PFSK-1 (cell line): ENCODE measurements around the gene OR1M1. TPM values are rescaled to one million over a fixed set of nuclear protein-coding genes. Genes with fewer than 3 reads are reported as not detected.

Experiments
- FOXP2 ChIP-seq: optimal IDR thresholded peaks from 2 replicates; pipeline ENCODE3; 2011; ENCODE audit warnings: borderline replicate concordance, control low read depth, inconsistent platforms; ENCODE audit not compliant: insufficient read depth; ENCODE audit errors: extremely low read length, extremely low read depth
- POLR2AphosphoS5 ChIP-seq: IDR thresholded peaks from 2 replicates; pipeline ENCODE4 v1.6.1; 2012; ENCODE audit warnings: low read depth, mild to moderate bottlenecking, control low read depth, low read length, moderate library complexity
- REST ChIP-seq, 2 experiments: IDR thresholded peaks; 2 replicates each; pipeline versions ENCODE4 v1.6.1 to v1.8.0; 2011 to 2012; ENCODE audit warnings: low read depth in 2 of 2, low read length in 2 of 2, control low read depth in 1 of 2, inconsistent platforms in 1 of 2, mild to moderate bottlenecking in 1 of 2, moderate library complexity in 1 of 2; ENCODE audit not compliant: insufficient read depth in 1 of 2
- SIN3A ChIP-seq: IDR thresholded peaks from 2 replicates; pipeline ENCODE4 v1.6.1; 2012; ENCODE audit warnings: mild to moderate bottlenecking, low read length, moderate library complexity, borderline replicate concordance; ENCODE audit not compliant: insufficient read depth
- TAF1 ChIP-seq: IDR thresholded peaks from 2 replicates; pipeline ENCODE4 v1.6.1; 2012; ENCODE audit warnings: low read length, control low read depth, borderline replicate concordance; ENCODE audit not compliant: insufficient read depth
- polyA plus RNA-seq: library from polyadenylated mRNA; unstranded; fragments of >200 nt; gene quantifications from one replicate; pipeline ENCODE4 v1.2.1, GENCODE V29; 2012; ENCODE audit warnings: low read depth, missing spikeins; ENCODE audit not compliant: insufficient read length

The OR1M1 gene, protein sequence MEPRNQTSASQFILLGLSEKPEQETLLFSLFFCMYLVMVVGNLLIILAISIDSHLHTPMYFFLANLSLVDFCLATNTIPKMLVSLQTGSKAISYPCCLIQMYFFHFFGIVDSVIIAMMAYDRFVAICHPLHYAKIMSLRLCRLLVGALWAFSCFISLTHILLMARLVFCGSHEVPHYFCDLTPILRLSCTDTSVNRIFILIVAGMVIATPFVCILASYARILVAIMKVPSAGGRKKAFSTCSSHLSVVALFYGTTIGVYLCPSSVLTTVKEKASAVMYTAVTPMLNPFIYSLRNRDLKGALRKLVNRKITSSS
- polyA plus RNA-seq, result not detected

- TF ChIP-seq TAF1 (no peak), POLR2AphosphoS5 (no peak), REST (IDR thresholded peaks at IDR 0.05; ENCODE audit: insufficient read depth in 1 of 2, low read depth in 2 of 2, low read length in 2 of 2) (no peak), FOXP2 (no peak), SIN3A (no peak)
These were observed at the start of gene OR1M1 for GRCh38 chr19:9086761-9087160. Gene OR1M1, plus strand, starts transcription at chr19:9087061. Its CDS starts 6,184 bp downstream, at chr19:9093245.

DNA sequence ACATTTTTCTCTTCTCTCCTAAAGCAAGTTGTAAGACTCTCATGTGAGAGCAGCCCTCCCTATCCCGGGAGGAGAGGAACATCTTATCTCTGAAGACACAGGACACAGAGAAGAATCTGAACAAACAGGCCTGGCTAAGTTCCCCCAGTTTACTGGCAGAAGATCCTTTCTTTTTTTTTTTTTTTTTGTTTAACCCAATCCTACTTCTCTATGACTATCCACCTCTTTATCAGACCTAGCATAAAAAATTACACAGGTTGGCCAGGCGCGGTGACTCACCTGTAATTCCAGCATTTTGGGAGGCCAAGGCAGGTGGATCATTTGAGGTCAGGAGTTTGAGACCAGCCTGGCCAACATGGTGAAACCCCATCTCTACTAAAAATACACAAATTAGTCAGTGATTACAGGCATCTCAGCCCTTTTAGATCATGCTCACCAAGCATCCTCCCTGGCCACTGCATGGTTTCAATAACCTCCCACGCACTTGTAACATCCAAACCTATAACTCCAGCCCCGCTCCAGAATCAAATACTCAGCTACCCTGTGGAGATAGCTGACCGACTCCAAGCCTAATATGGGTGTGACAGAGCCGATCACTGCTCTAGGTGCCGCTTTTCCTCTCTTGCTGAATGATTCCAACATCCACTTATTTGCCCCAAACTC is 49.3 kb upstream of the OR1M1 start:
- TF ChIP-seq SIN3A (no peak), FOXP2 (no peak), POLR2AphosphoS5 (no peak), REST (IDR thresholded peaks at IDR 0.05; ENCODE audit: insufficient read depth in 1 of 2, low read depth in 2 of 2, low read length in 2 of 2) (no peak), TAF1 (no peak)

DNA sequence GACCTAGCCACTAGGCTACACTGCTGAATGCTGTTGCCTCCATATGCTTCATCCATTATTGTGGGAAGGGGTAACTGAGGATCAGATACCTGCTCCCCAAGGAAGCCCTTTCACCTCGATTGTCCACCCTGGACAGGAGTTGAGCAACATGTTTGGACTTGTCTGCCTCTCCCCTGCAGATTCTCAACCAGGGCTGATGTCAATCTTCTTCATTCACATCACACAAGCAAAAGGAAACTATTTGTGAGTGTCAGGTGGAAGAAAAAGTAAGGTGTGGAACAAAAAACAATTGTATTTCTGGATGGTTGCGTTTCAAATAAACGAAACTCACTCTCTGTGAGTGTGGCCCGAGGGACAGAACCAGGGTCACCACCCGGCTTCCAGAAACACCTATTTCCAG is 47.1 kb upstream of the OR1M1 start:
- no peak for TF ChIP-seq SIN3A
- TF ChIP-seq REST (IDR thresholded peaks at IDR 0.05; ENCODE audit: insufficient read depth in 1 of 2, low read depth in 2 of 2, low read length in 2 of 2), result no peak
- TF ChIP-seq FOXP2, result no peak
- TF ChIP-seq TAF1, result no peak
- TF ChIP-seq POLR2AphosphoS5, result no peak

DNA sequence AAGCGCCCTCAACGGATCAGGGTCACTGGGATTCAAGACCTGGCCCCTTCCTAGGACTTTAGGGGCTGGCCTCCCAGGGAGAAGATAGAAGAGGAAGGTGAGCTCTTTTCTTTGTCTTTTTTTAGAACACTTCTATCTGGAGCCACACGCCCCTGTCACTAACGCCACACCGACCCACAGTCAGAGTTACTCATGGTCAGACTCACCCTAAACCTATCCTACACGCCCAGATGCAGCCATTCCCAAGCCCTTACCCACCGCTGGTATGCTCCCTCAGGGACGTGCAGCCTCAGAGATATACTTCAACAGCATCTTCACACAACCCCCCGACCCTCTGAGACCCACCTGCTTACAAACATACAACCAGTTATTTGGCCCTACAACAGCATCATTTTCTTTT is 46.7 kb upstream of the OR1M1 start:
- TF ChIP-seq SIN3A, result no peak
- TF ChIP-seq REST (IDR thresholded peaks at IDR 0.05; ENCODE audit: insufficient read depth in 1 of 2, low read depth in 2 of 2, low read length in 2 of 2), result no peak
- TF ChIP-seq POLR2AphosphoS5, result no peak
- no peak for TF ChIP-seq TAF1
- no peak for TF ChIP-seq FOXP2
